Endothelial cell of umbilical vein (primary cell): Measurements from ENCODE around the gene UQCR10. TPM values are rescaled to one million over a fixed set of nuclear protein-coding genes. Genes with fewer than 3 reads are reported as not detected.

Experiments used
- BruUV-seq: library from RNA; stranded (reverse); fragments of 400-500 nt; replicated peaks from 2 replicates; lab custom pipeline; 2021; lab: Mats Ljungman, UMichigan
- CTCF ChIA-PET: fragments of 300-600, 350-600 bp; sonication (Branson Sonifier 250); formaldehyde crosslinking; loops from one replicate; lab custom pipeline; 2021; ENCODE audit warnings: antibody characterized with exemption, inconsistent platforms; lab: Charles Lee
- POLR2A ChIA-PET: fragments of 300-600, 350-600 bp; sonication (Branson Sonifier 250); formaldehyde crosslinking; loops from one replicate; lab custom pipeline; 2021; ENCODE audit warnings: antibody characterized with exemption, inconsistent platforms; lab: Charles Lee
- DNase-seq: peaks from one replicate; pipeline ENCODE4 v3.0.0-alpha.2; 2011; ENCODE audit warnings: low read depth, low spot score
- FAIRE-seq: peaks from 2 replicates; lab custom pipeline; 2011; peaks lifted over from hg19 to GRCh38; lab: Jason Lieb, UNC
- H2AFZ ChIP-seq: 2 replicates; pipeline ENCODE4 v1.6.0; 2012; ENCODE audit warnings: low read depth, low read length, control low read depth, inconsistent platforms
- H3K27ac ChIP-seq: 2 replicates; pipeline ENCODE4 v1.5.1; 2011; ENCODE audit warnings: low read depth, mild to moderate bottlenecking, control low read depth, low read length, moderate library complexity; ENCODE audit not compliant: insufficient read depth
- H3K27me3 ChIP-seq, 2 experiments: 2 replicates each; pipeline versions ENCODE4 v1.6.0 to v1.6.1; 2011; ENCODE audit warnings: low read length in 2 of 2, mixed read lengths in 1 of 2; ENCODE audit not compliant: control insufficient read depth in 2 of 2, insufficient read depth in 2 of 2
- H3K36me3 ChIP-seq, 2 experiments: 2 replicates in 1 of 2; 3 replicates in 1 of 2; pipeline ENCODE4 v1.5.1; 2011; ENCODE audit warnings: low read length in 2 of 2, mild to moderate bottlenecking in 1 of 2, moderate library complexity in 1 of 2; ENCODE audit not compliant: control insufficient read depth in 2 of 2, insufficient read depth in 2 of 2; ENCODE audit errors: extremely low read depth in 1 of 2
- H3K4me1 ChIP-seq: 3 replicates; pipeline ENCODE4 v1.5.1; 2011; ENCODE audit warnings: mild to moderate bottlenecking, low read length; ENCODE audit not compliant: control insufficient read depth, insufficient read depth; ENCODE audit errors: extremely low read depth
- H3K4me2 ChIP-seq: 2 replicates; pipeline ENCODE4 v1.6.1; 2011; ENCODE audit warnings: low read length, control low read depth, mixed read lengths; ENCODE audit not compliant: insufficient read depth
- H3K4me3 ChIP-seq, 3 experiments: fragments of 200-600 bp in 1 of 3; sonication (generic), shearing (Covaris generic) in 1 of 3; replicated peaks in 1 of 3; 2 replicates each; pipeline ENCODE4 v1.5.1; 2011 to 2016; ENCODE audit warnings: control low read depth in 3 of 3, low read length in 3 of 3, mild to moderate bottlenecking in 2 of 3, inconsistent platforms in 1 of 3, low read depth in 1 of 3, moderate library complexity in 1 of 3; ENCODE audit not compliant: insufficient read depth in 1 of 3
- H3K79me2 ChIP-seq: 2 replicates; pipeline ENCODE4 v1.6.0; 2012; ENCODE audit warnings: low read length, inconsistent platforms; ENCODE audit not compliant: control insufficient read depth, insufficient read depth
- H3K9ac ChIP-seq: replicated peaks from 2 replicates; pipeline ENCODE3; 2011; ENCODE audit warnings: low read length, control low read depth; ENCODE audit not compliant: insufficient read depth; ENCODE audit errors: extremely low read depth
- H3K9me1 ChIP-seq: replicated peaks from 3 replicates; pipeline ENCODE4 v1.6.0; 2011; ENCODE audit warnings: mild to moderate bottlenecking, low read length; ENCODE audit not compliant: control insufficient read depth, insufficient read depth; ENCODE audit errors: extremely low read depth
- H3K9me3 ChIP-seq: replicated peaks from 2 replicates; pipeline ENCODE4 v1.5.1; 2012; ENCODE audit warnings: low read length, inconsistent platforms; ENCODE audit not compliant: control insufficient read depth, insufficient read depth
- H4K20me1 ChIP-seq: replicated peaks from 2 replicates; pipeline ENCODE3; 2011; ENCODE audit warnings: mild to moderate bottlenecking, low read length; ENCODE audit not compliant: control insufficient read depth, insufficient read depth; ENCODE audit errors: extremely low read depth
- CTCF ChIP-seq, 2 donors: IDR thresholded peaks; 1 replicate in 1 of 2; 2 replicates in 1 of 2; pipeline ENCODE4 v1.5.1; 2011; ENCODE audit warnings: low read length in 2 of 2, mild to moderate bottlenecking in 2 of 2, moderate library complexity in 2 of 2, control low read depth in 1 of 2, inconsistent platforms in 1 of 2, low read depth in 1 of 2; ENCODE audit not compliant: insufficient read depth in 1 of 2; ENCODE audit errors: extremely low read depth in 1 of 2
- EZH2 ChIP-seq: IDR thresholded peaks from 2 replicates; pipeline ENCODE4 v1.6.1; 2012; ENCODE audit warnings: borderline replicate concordance, low read depth, mild to moderate bottlenecking, moderate library complexity, low read length, inconsistent platforms; ENCODE audit not compliant: severe bottlenecking
- FOS ChIP-seq: IDR thresholded peaks from 2 replicates; pipeline ENCODE4 v1.6.1; 2011; ENCODE audit warnings: mild to moderate bottlenecking, low read length, moderate library complexity, borderline replicate concordance; ENCODE audit not compliant: insufficient read depth
- GATA2 ChIP-seq: IDR thresholded peaks from 2 replicates; pipeline ENCODE4 v1.7.0; 2011; ENCODE audit warnings: low read depth, mild to moderate bottlenecking, moderate library complexity, mixed read lengths, low read length; ENCODE audit not compliant: insufficient read length, insufficient read depth
- JUN ChIP-seq: IDR thresholded peaks from 2 replicates; pipeline ENCODE4 v1.6.1; 2011; ENCODE audit warnings: borderline replicate concordance, low read depth; ENCODE audit not compliant: insufficient read length, insufficient read depth
- MAX ChIP-seq: IDR thresholded peaks from 2 replicates; pipeline ENCODE4 v1.6.1; 2011; ENCODE audit not compliant: insufficient read depth, insufficient read length
- MYC ChIP-seq: IDR thresholded peaks from one replicate; pipeline ENCODE4 v1.6.1; 2011; ENCODE audit warnings: mild to moderate bottlenecking, low read depth, low read length
- POLR2A ChIP-seq: IDR thresholded peaks from 2 replicates; pipeline ENCODE4 v1.6.1; 2012; ENCODE audit warnings: low read depth, mild to moderate bottlenecking, control low read depth, low read length
- POLR2AphosphoS5 ChIP-seq: IDR thresholded peaks from 2 replicates; pipeline ENCODE4 v1.6.1; 2012; ENCODE audit warnings: low read depth, mild to moderate bottlenecking, control low read depth, low read length, moderate library complexity; ENCODE audit not compliant: insufficient read depth
- dilution Hi-C: fragments of 300-500 bp; cut with MboI; formaldehyde crosslinking; loops from one replicate; pipeline ENCODE4 v1.15.0; 2019; ENCODE audit warnings: low sequenced_read_pairs; ENCODE audit not compliant: extremely low pct_ligation_motif_present
- intact Hi-C: fragments of 100-400 bp; cut with micrococcal nuclease; formaldehyde crosslinking; loops from one replicate; pipeline ENCODE4 v1.10.0; 2022
- polyA plus RNA-seq, 4 experiments: library from polyadenylated mRNA; depleted of rRNA in 3 of 4; stranded (reverse) in 3 of 4; unstranded in 1 of 4; fragments of >200 nt; gene quantifications; 2 replicates each; pipeline versions ENCODE4 v1.2.1 to v1.2.3, GENCODE V29; 2011 to 2012; ENCODE audit warnings: missing spikeins in 1 of 4
- total RNA-seq: library from RNA; stranded (reverse); gene quantifications from 2 replicates; pipeline ENCODE4 v1.2.3, GENCODE V29; 2021

Gene UQCR10
- total and polyA plus RNA-seq, 2 donors (not counting 3 experiments of a cell fraction or from before 2014, with no cell fraction given), result 96.6 to 196 TPM

- no peak overlapping the region for H3K9ac ChIP-seq
- no peak overlapping the region for H3K4me2 ChIP-seq
- no TSS peak for BruUV-seq
- no peaks in the 10 kb centered on the region for H3K9me3 ChIP-seq
- no peak for TF ChIP-seq POLR2AphosphoS5
- TF ChIP-seq MYC, result no peak
- TF ChIP-seq JUN, result no peak
- no peak for TF ChIP-seq POLR2A
- TF ChIP-seq GATA2, result no peak
- no peak for TF ChIP-seq CTCF (IDR thresholded peaks at IDR 0.05; ENCODE audit: extremely low read depth in 1 of 2, insufficient read depth in 1 of 2, low read depth in 1 of 2, low read length in 2 of 2)
- TF ChIP-seq FOS, result no peak
- TF ChIP-seq MAX, result no peak
- TF ChIP-seq EZH2, result no peak
- FAIRE-seq (no peak), DNase-seq (no peak)
- H3K27me3 ChIP-seq, result peaks cover 0 to under 1% of the 10 kb centered on the region in 2 experiments
- no peak overlapping the region for H2AFZ ChIP-seq
- POLR2A ChIA-PET, result no interaction called here
- no peak overlapping the region for H3K4me3 ChIP-seq
- H3K9me1 ChIP-seq, result no peaks in the 10 kb centered on the region
- no peaks in the 10 kb centered on the region for H4K20me1 ChIP-seq
- peaks cover 0 to 2% of the 10 kb centered on the region in 2 experiments for H3K36me3 ChIP-seq
- dilution Hi-C loops, result no loop called here
- no peak overlapping the region for H3K27ac ChIP-seq
- intact Hi-C loops, result loop anchor here (1.0 to 5.0 kb wide), 2 partner anchors 281 to 363 kb away; no protein-coding TSS in a partner anchor
- H3K79me2 ChIP-seq, result no peaks in the 10 kb centered on the region
- H3K4me1 ChIP-seq, result no peaks in the 10 kb centered on the region
- CTCF ChIA-PET, result interaction anchor here (0.6 to 2.2 kb wide), 8 partner anchors 91 to 362 kb away, joined by 3 to 26 read pairs (median 4); no protein-coding TSS in a partner anchor
These were observed 40.5 kb upstream of the UQCR10 start for GRCh38 chr22:29726512-29727130.
